Measurements from ENCODE around the gene CEMIP. TPM values are rescaled to one million over a fixed set of nuclear protein-coding genes. Genes with fewer than 3 reads are reported as not detected.
"Not testable (repeated sequence)": the region's sequence is repeated elsewhere in the genome, so short reads cannot be mapped to it uniquely, and the experiment has no call there.

Gene CEMIP
- total RNA-seq, 6 experiments from 2014 or later = 5.8 to 53.2 (median 48.3) TPM

GRCh38 chr15:80755885-80756284, 23.3 kb upstream of the CEMIP start:
- H3K4me3 Mint-ChIP-seq = no peak overlapping the region
- H3K4me1 Mint-ChIP-seq (ENCODE audit: low read depth) = no peaks in the 10 kb centered on the region
- no peak for DNase-seq
- no peaks in the 10 kb centered on the region for H3K9me3 Mint-ChIP-seq
- H3K27me3 Mint-ChIP-seq (ENCODE audit: insufficient read depth) = peaks cover 2% of the 10 kb centered on the region; the same call in 1 of the 2 replicates
- H3K36me3 Mint-ChIP-seq (ENCODE audit: low read depth) = peaks cover 12% of the 10 kb centered on the region; the same call in 1 of the 2 replicates
- no peak for TF ChIP-seq CTCF (IDR thresholded peaks at IDR 0.05)
- no peak overlapping the region for H3K27ac Mint-ChIP-seq

GRCh38 chr15:80758130-80758745, 20.9 kb upstream of the CEMIP start:
- Mint-ChIP-seq H3K27ac (no peak overlapping the region), H3K4me1 (ENCODE audit: low read depth) (no peaks in the 10 kb centered on the region), H3K36me3 (ENCODE audit: low read depth) (peaks cover 12% of the 10 kb centered on the region; the same call in 1 of the 2 replicates), H3K9me3 (no peaks in the 10 kb centered on the region), H3K27me3 (ENCODE audit: insufficient read depth) (peaks cover 2% of the 10 kb centered on the region; the same call in 1 of the 2 replicates), H3K4me3 (no peak overlapping the region)
- TF ChIP-seq CTCF (IDR thresholded peaks at IDR 0.05) = no peak
- DNase-seq = no peak

- Mint-ChIP-seq H3K4me3 (no peak overlapping the region), H3K36me3 (ENCODE audit: low read depth) (peaks cover under 1% of the 10 kb centered on the region; the same call in 1 of the 2 replicates), H3K4me1 (ENCODE audit: low read depth) (no peaks in the 10 kb centered on the region), H3K27me3 (ENCODE audit: insufficient read depth) (peaks cover 2% of the 10 kb centered on the region; the same call in 1 of the 2 replicates), H3K27ac (no peak overlapping the region), H3K9me3 (no peaks in the 10 kb centered on the region)
- no peak for DNase-seq
- no peak for TF ChIP-seq CTCF (IDR thresholded peaks at IDR 0.05)
Observed at GRCh38 chr15:80760960-80761359, 18.2 kb upstream of the CEMIP start.

DNA sequence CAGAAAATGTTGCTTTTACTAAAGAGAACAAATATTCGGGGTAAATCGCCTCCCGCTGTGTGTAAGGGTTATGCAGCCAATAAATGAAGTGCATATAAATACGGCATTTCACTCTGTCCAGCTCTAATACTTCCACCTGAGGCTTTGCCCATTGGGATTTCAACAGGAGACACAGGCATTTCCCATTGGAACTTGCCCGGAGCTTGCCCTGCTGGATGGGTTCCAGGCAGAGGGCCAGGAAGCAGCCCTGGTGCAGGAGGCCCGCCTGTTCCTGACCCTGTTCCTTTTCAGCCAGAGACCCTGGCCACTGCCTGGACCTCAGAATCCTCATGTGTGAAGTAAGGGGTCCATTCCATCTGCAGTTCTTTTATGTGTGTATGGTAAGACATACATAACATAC, 17.4 kb upstream of the CEMIP start:
- Mint-ChIP-seq H3K9me3 (no peaks in the 10 kb centered on the region), H3K27ac (no peak overlapping the region), H3K27me3 (ENCODE audit: insufficient read depth) (peaks cover 2% of the 10 kb centered on the region; the same call in 1 of the 2 replicates), H3K4me1 (ENCODE audit: low read depth) (no peaks in the 10 kb centered on the region), H3K4me3 (no peak overlapping the region), H3K36me3 (ENCODE audit: low read depth) (no peaks in the 10 kb centered on the region)
- DNase-seq = no peak
- no peak for TF ChIP-seq CTCF (IDR thresholded peaks at IDR 0.05)

DNA sequence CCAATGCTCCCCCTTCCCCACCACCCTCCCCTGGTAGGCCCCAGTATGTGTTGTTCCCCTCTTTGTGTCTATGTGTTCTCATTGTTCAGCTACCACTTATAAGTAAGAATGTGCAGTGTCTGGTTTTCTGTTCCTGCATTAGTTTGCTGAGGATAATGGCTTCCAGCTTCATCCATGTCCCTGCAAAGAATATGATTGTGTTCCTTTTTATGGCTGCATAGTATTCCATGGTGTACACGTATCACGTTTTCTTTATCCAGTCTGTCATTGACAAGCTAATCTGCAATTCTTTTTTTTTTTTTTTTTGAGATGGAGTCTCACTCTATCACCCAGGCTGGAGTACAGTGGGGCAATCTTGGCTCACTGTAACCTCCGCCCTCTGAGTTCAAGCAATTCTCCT, 15.9 kb upstream of the CEMIP start:
- H3K4me3 Mint-ChIP-seq; H3K36me3 Mint-ChIP-seq (ENCODE audit: low read depth); H3K27ac Mint-ChIP-seq; H3K27me3 Mint-ChIP-seq (ENCODE audit: insufficient read depth); H3K9me3 Mint-ChIP-seq; H3K4me1 Mint-ChIP-seq (ENCODE audit: low read depth); DNase-seq: not testable (repeated sequence)

GRCh38 chr15:80764535-80764934, 14.6 kb upstream of the CEMIP start:
- Mint-ChIP-seq H3K4me3 (no peak overlapping the region), H3K36me3 (ENCODE audit: low read depth) (no peaks in the 10 kb centered on the region), H3K9me3 (no peaks in the 10 kb centered on the region), H3K4me1 (ENCODE audit: low read depth) (no peaks in the 10 kb centered on the region), H3K27ac (no peak overlapping the region), H3K27me3 (ENCODE audit: insufficient read depth) (no peaks in the 10 kb centered on the region; the same call in 1 of the 2 replicates)
- no peak for DNase-seq
- TF ChIP-seq CTCF (IDR thresholded peaks at IDR 0.05) = no peak

Measured in HFFc6 (cell line).